Lower leg skin (tissue), 4 donors: ENCODE results near the gene OR2A14. TPM values are rescaled to one million over a fixed set of nuclear protein-coding genes. Genes with fewer than 3 reads are reported as not detected.

Source experiments
- DNase-seq, 2 donors: peaks; one replicate each; pipeline ENCODE4 v3.0.0-alpha.2; 2019; ENCODE audit warnings: low spot score in 2 of 2
- H3K4me3 ChIP-seq: fragments of 200-600 bp; sonication (generic); 2 replicates; pipeline ENCODE4 v1.5.1; 2017; ENCODE audit warnings: mild to moderate bottlenecking, low read depth; ENCODE audit not compliant: poor library complexity, severe bottlenecking
- CTCF ChIP-seq, 3 donors: fragments of 450-650 bp; IDR thresholded peaks; one replicate each; pipeline ENCODE4 v1.5.1; 2016; ENCODE audit warnings: antibody characterized with exemption in 3 of 3, mild to moderate bottlenecking in 3 of 3, moderate library complexity in 2 of 3
- POLR2A ChIP-seq, 2 donors: fragments of 450-650 bp; IDR thresholded peaks; one replicate each; pipeline ENCODE4 v1.6.1; 2016 to 2017; ENCODE audit warnings: antibody characterized with exemption in 2 of 2, mild to moderate bottlenecking in 1 of 2, moderate library complexity in 1 of 2
- WGBS, 2 donors: methylation state at CpG; one replicate each; pipeline ENCODE4 v1.1.5; 2018; 5-methylcytosine and 5-hydroxymethylcytosine counted together
- intact Hi-C: fragments of 100-400 bp; cut with DNase I; formaldehyde crosslinking; loops from one replicate; pipeline ENCODE4 v1.15.0; 2023; ENCODE audit warnings: low total_unique reads
- total RNA-seq, 4 donors: library from RNA; depleted of rRNA; stranded (reverse); fragments of >200 nt; gene quantifications; one replicate each; pipeline ENCODE4 v1.1.0, GENCODE V29; 2016

The OR2A14 gene
- total RNA-seq, 4 donors from 2014 or later, result not detected

- 67 to 71% methylated on average over 3 of the region's 3 CpGs for WGBS, 2 donors
- no peak for DNase-seq
- H3K4me3 ChIP-seq, result no peak overlapping the region
- intact Hi-C loops, result no loop called here
- no peak for TF ChIP-seq CTCF (IDR thresholded peaks at IDR 0.05)
- no peak for TF ChIP-seq POLR2A (IDR thresholded peaks at IDR 0.05)
Observed at GRCh38 chr7:144132262-144132661, 9.3 kb downstream of the OR2A14 start.

GRCh38 chr7:144133307-144133706 is 10.3 kb downstream of the OR2A14 start:
- 75 to 94% methylated on average over 6 of the region's 6 CpGs for WGBS, 2 donors
- TF ChIP-seq POLR2A (IDR thresholded peaks at IDR 0.05) (no peak), CTCF (IDR thresholded peaks at IDR 0.05) (no peak)
- intact Hi-C loops, result no loop called here
- no peak overlapping the region for H3K4me3 ChIP-seq
- DNase-seq, result no peak

GRCh38 chr7:144134116-144134515 is 11.1 kb downstream of the OR2A14 start:
- no peak for DNase-seq
- WGBS, 2 donors, result 68 to 85% methylated on average over 1 of the region's 1 CpG
- intact Hi-C loops, result no loop called here

GRCh38 chr7:144137501-144137900 is 14.5 kb downstream of the OR2A14 start:
- DNase-seq, result no peak
- 52 to 73% methylated on average over 1 of the region's 1 CpG for WGBS, 2 donors
- TF ChIP-seq POLR2A (IDR thresholded peaks at IDR 0.05) (no peak), CTCF (IDR thresholded peaks at IDR 0.05) (no peak)
- H3K4me3 ChIP-seq, result no peak overlapping the region
- intact Hi-C loops, result no loop called here

More at GRCh38 chr7:144134116-144134515, 11.1 kb downstream of the OR2A14 start:
- no peak for TF ChIP-seq CTCF (IDR thresholded peaks at IDR 0.05)
- no peak for TF ChIP-seq POLR2A (IDR thresholded peaks at IDR 0.05)
- H3K4me3 ChIP-seq, result no peak overlapping the region

GRCh38 chr7:144142187-144142586 is 19.2 kb downstream of the OR2A14 start:
- intact Hi-C loops, result no loop called here
- no peak overlapping the region for H3K4me3 ChIP-seq
- TF ChIP-seq CTCF (IDR thresholded peaks at IDR 0.05) (no peak), POLR2A (IDR thresholded peaks at IDR 0.05) (no peak)
- DNase-seq, result no peak
- WGBS, 2 donors, result 69 to 74% methylated on average over 3 of the region's 3 CpGs

GRCh38 chr7:144144426-144144825 is 21.4 kb downstream of the OR2A14 start:
- DNase-seq, result no peak
- WGBS, 2 donors, result 92 to 94% methylated on average over 3 of the region's 3 CpGs
- intact Hi-C loops, result no loop called here
- no peak overlapping the region for H3K4me3 ChIP-seq
- TF ChIP-seq CTCF (IDR thresholded peaks at IDR 0.05) (no peak), POLR2A (IDR thresholded peaks at IDR 0.05) (no peak)
